ENCODE measurements around the gene MIB1. TPM values are rescaled to one million over a fixed set of nuclear protein-coding genes. Genes with fewer than 3 reads are reported as not detected.

Gene MIB1
- total RNA-seq, 1 experiment from 2014 or later, result 56.1 TPM

GRCh38 chr18:21833604-21834298 is 93.2 kb downstream of the MIB1 start:
- ChIA-PET POLR2A (no interaction called here), CTCF (interaction anchor here (1.0 kb wide), 2 partner anchors 9 to 14 kb away, joined by 3 to 5 read pairs; no protein-coding TSS in a partner anchor), RAD21 (ENCODE audit: low non-redundant PET in 1 of 2, low total read pairs in 2 of 2, uncharacterized antibody in 2 of 2, unreplicated experiment in 2 of 2) (no interaction called here)
- no peaks in the 10 kb centered on the region for H3K27me3 ChIP-seq (ENCODE audit: insufficient read depth, low read length)
- H2AFZ ChIP-seq (ENCODE audit: low read depth, low read length, poor library complexity, severe bottlenecking), result no peak overlapping the region
- no peak for ATAC-seq
- no peak overlapping the region for H3K9ac ChIP-seq (ENCODE audit: low read length)
- no peak overlapping the region for H3K27ac ChIP-seq (ENCODE audit: low read depth, low read length)
- intact Hi-C loops (cut with micrococcal nuclease), result no loop called here
- no peaks in the 10 kb centered on the region for H3K79me2 ChIP-seq (ENCODE audit: insufficient read depth, low read length)
- no peak for DNase-seq (ENCODE audit: low read depth, low spot score)
- H3K36me3 ChIP-seq (ENCODE audit: control insufficient read depth in 1 of 2, insufficient read depth in 2 of 2, low read length in 2 of 2), result peaks cover 0 to 2% of the 10 kb centered on the region in 2 experiments; a peak in 1 of 4 replicates
- no TSS peak for BruUV-seq (replicated peaks)
- no peaks in the 10 kb centered on the region for H3K4me1 ChIP-seq (ENCODE audit: control insufficient read depth in 1 of 2, insufficient read depth in 2 of 2, low read length in 2 of 2)
- H3K9me2 ChIP-seq (ENCODE audit: insufficient read depth), result no peaks in the 10 kb centered on the region
- no peaks in the 10 kb centered on the region for H4K20me1 ChIP-seq (ENCODE audit: insufficient read depth)
- TF ChIP-seq SP1 (IDR thresholded peaks at IDR 0.05; ENCODE audit: low read depth) (no peak), ZFX (IDR thresholded peaks at IDR 0.05) (no peak)
- H3K4me3 ChIP-seq (replicated peaks in 1 of 2; ENCODE audit: low read depth in 1 of 2, low read length in 2 of 2), result no peak overlapping the region
- H3K9me3 ChIP-seq (ENCODE audit: control insufficient read depth in 1 of 2, insufficient read depth in 1 of 2, low read depth in 1 of 2, low read length in 2 of 2), result no peaks in the 10 kb centered on the region
- H3K4me2 ChIP-seq (ENCODE audit: low read length), result no peak overlapping the region

- no peaks in the 10 kb centered on the region for H3K79me2 ChIP-seq (ENCODE audit: insufficient read depth, low read length)
- ChIA-PET CTCF (interaction anchor here (1.0 kb wide), 1 partner anchor 14 kb away, joined by 5 read pairs; no protein-coding TSS in a partner anchor), RAD21 (ENCODE audit: low non-redundant PET in 1 of 2, low total read pairs in 2 of 2, uncharacterized antibody in 2 of 2, unreplicated experiment in 2 of 2) (no interaction called here), POLR2A (no interaction called here)
- H3K9me2 ChIP-seq (ENCODE audit: insufficient read depth), result no peaks in the 10 kb centered on the region
- H3K9ac ChIP-seq (ENCODE audit: low read length), result no peak overlapping the region
- DNase-seq (ENCODE audit: low read depth, low spot score) (no peak), ATAC-seq (no peak)
- peaks cover 0 to 5% of the 10 kb centered on the region in 2 experiments; a peak in 1 of 4 replicates for H3K36me3 ChIP-seq (ENCODE audit: control insufficient read depth in 1 of 2, insufficient read depth in 2 of 2, low read length in 2 of 2)
- no peak overlapping the region for H3K4me2 ChIP-seq (ENCODE audit: low read length)
- TF ChIP-seq TCF7L2 (IDR thresholded peaks at IDR 0.05; ENCODE audit: borderline replicate concordance, extremely low read depth, insufficient read depth, insufficient read length), result no peak
- no peak for TF ChIP-seq JUND (IDR thresholded peaks at IDR 0.05)
- TF ChIP-seq ZBTB33 (IDR thresholded peaks at IDR 0.05; ENCODE audit: extremely low read depth, insufficient replicate concordance, low read length), result no peak
- TF ChIP-seq EGR1 (IDR thresholded peaks at IDR 0.05; ENCODE audit: low read depth), result no peak
- no peak for TF ChIP-seq ZNF274 (IDR thresholded peaks at IDR 0.05; ENCODE audit: low read depth, low read length)
- no peak for TF ChIP-seq REST (IDR thresholded peaks at IDR 0.05; ENCODE audit: low read depth)
- TF ChIP-seq FOSL1 (IDR thresholded peaks at IDR 0.05; ENCODE audit: low read depth), result no peak
- no peak for TF ChIP-seq ATF3 (IDR thresholded peaks at IDR 0.05)
- no peaks in the 10 kb centered on the region for H3K9me3 ChIP-seq (ENCODE audit: control insufficient read depth in 1 of 2, insufficient read depth in 1 of 2, low read depth in 1 of 2, low read length in 2 of 2)
- H3K4me1 ChIP-seq (ENCODE audit: control insufficient read depth in 1 of 2, insufficient read depth in 2 of 2, low read length in 2 of 2), result no peaks in the 10 kb centered on the region
- intact Hi-C loops (cut with micrococcal nuclease), result no loop called here
- no peak overlapping the region for H3K27ac ChIP-seq (ENCODE audit: low read depth, low read length)
- no TSS peak for BruUV-seq (replicated peaks)
- no peaks in the 10 kb centered on the region for H4K20me1 ChIP-seq (ENCODE audit: insufficient read depth)
- H3K27me3 ChIP-seq (ENCODE audit: insufficient read depth, low read length), result no peaks in the 10 kb centered on the region
- H3K4me3 ChIP-seq (replicated peaks in 1 of 2; ENCODE audit: low read depth in 1 of 2, low read length in 2 of 2), result no peak overlapping the region
- H2AFZ ChIP-seq (ENCODE audit: low read depth, low read length, poor library complexity, severe bottlenecking), result no peak overlapping the region
These were observed 93.7 kb downstream of the MIB1 start for GRCh38 chr18:21834299-21834660.

All from HCT116 (cell line).